Measurements from ENCODE around the gene IMP4. TPM values are rescaled to one million over a fixed set of nuclear protein-coding genes. Genes with fewer than 3 reads are reported as not detected.

Gene IMP4
- total RNA-seq, 1 donor = 55.7 TPM

GRCh38 chr2:130375291-130376266 is 32.9 kb downstream of the IMP4 start:
- peaks cover 79% of the 10 kb centered on the region for H3K79me2 ChIP-seq (ENCODE audit: insufficient read depth, low read length)
- H3K9me3 ChIP-seq (ENCODE audit: low read depth, low read length) = no peaks in the 10 kb centered on the region
- H3K4me3 ChIP-seq (ENCODE audit: insufficient read depth, low read length) = peak overlapping the region; percentile 21
- peaks cover 17% of the 10 kb centered on the region for H3K36me3 ChIP-seq (ENCODE audit: insufficient read depth, low read length)
- peak overlapping the region; percentile 55 for H3K27ac ChIP-seq (ENCODE audit: low read depth, low read length)
- H2AFZ ChIP-seq (ENCODE audit: low read length) = no peak overlapping the region
- H3K4me1 ChIP-seq (ENCODE audit: insufficient read depth, low read length) = peaks cover 23% of the 10 kb centered on the region
- H3K27me3 ChIP-seq (ENCODE audit: insufficient read depth, low read length) = no peaks in the 10 kb centered on the region
- peaks cover 34% of the 10 kb centered on the region for H4K20me1 ChIP-seq (ENCODE audit: insufficient read depth, low read length)
- peak overlapping the region; percentile 54 for H3K4me2 ChIP-seq (ENCODE audit: insufficient read depth, low read length)
- TF ChIP-seq CTCF (IDR thresholded peaks at IDR 0.05; ENCODE audit: extremely low read depth, low read depth, low read length) = no peak
- no peak for DNase-seq (ENCODE audit: insufficient read length, low spot score, missing footprints)

GRCh38 chr2:130376433-130377293 is 34.0 kb downstream of the IMP4 start:
- Histone ChIP-seq H3K36me3 (ENCODE audit: insufficient read depth, low read length) (peaks cover 17% of the 10 kb centered on the region), H3K4me2 (ENCODE audit: insufficient read depth, low read length) (no peak overlapping the region), H3K79me2 (ENCODE audit: insufficient read depth, low read length) (peaks cover 83% of the 10 kb centered on the region), H3K4me1 (ENCODE audit: insufficient read depth, low read length) (peaks cover 23% of the 10 kb centered on the region), H2AFZ (ENCODE audit: low read length) (no peak overlapping the region), H3K27me3 (ENCODE audit: insufficient read depth, low read length) (no peaks in the 10 kb centered on the region), H3K9me3 (ENCODE audit: low read depth, low read length) (no peaks in the 10 kb centered on the region), H4K20me1 (ENCODE audit: insufficient read depth, low read length) (peaks cover 34% of the 10 kb centered on the region), H3K4me3 (ENCODE audit: insufficient read depth, low read length) (no peak overlapping the region), H3K27ac (ENCODE audit: low read depth, low read length) (no peak overlapping the region)
- peak; percentile 32 for TF ChIP-seq CTCF (IDR thresholded peaks at IDR 0.05; ENCODE audit: extremely low read depth, low read depth, low read length)
- peak; percentile 81 for DNase-seq (ENCODE audit: insufficient read length, low spot score, missing footprints)

- Histone ChIP-seq H4K20me1 (ENCODE audit: insufficient read depth, low read length) (peaks cover 34% of the 10 kb centered on the region), H3K27ac (ENCODE audit: low read depth, low read length) (no peak overlapping the region), H2AFZ (ENCODE audit: low read length) (no peak overlapping the region), H3K27me3 (ENCODE audit: insufficient read depth, low read length) (no peaks in the 10 kb centered on the region), H3K36me3 (ENCODE audit: insufficient read depth, low read length) (peaks cover 17% of the 10 kb centered on the region), H3K4me1 (ENCODE audit: insufficient read depth, low read length) (peaks cover 23% of the 10 kb centered on the region), H3K79me2 (ENCODE audit: insufficient read depth, low read length) (peaks cover 77% of the 10 kb centered on the region), H3K9me3 (ENCODE audit: low read depth, low read length) (no peaks in the 10 kb centered on the region), H3K4me2 (ENCODE audit: insufficient read depth, low read length) (no peak overlapping the region), H3K4me3 (ENCODE audit: insufficient read depth, low read length) (no peak overlapping the region)
- DNase-seq (ENCODE audit: insufficient read length, low spot score, missing footprints) = no peak
- no peak for TF ChIP-seq CTCF (IDR thresholded peaks at IDR 0.05; ENCODE audit: extremely low read depth, low read depth, low read length)
Measured at GRCh38 chr2:130377491-130377890, 34.8 kb downstream of the IMP4 start.

All from osteoblast (primary cell).